Lower leg skin (tissue), 4 donors: ENCODE measurements around the gene LEFTY2. TPM values are rescaled to one million over a fixed set of nuclear protein-coding genes. Genes with fewer than 3 reads are reported as not detected.

ENCODE experiments used
- DNase-seq, 2 donors: peaks; one replicate each; pipeline ENCODE4 v3.0.0-alpha.2; 2019; ENCODE audit warnings: low spot score in 2 of 2
- H3K4me3 ChIP-seq: fragments of 200-600 bp; sonication (generic); 2 replicates; pipeline ENCODE4 v1.5.1; 2017; ENCODE audit warnings: mild to moderate bottlenecking, low read depth; ENCODE audit not compliant: poor library complexity, severe bottlenecking
- CTCF ChIP-seq, 3 donors: fragments of 450-650 bp; IDR thresholded peaks; one replicate each; pipeline ENCODE4 v1.5.1; 2016; ENCODE audit warnings: antibody characterized with exemption in 3 of 3, mild to moderate bottlenecking in 3 of 3, moderate library complexity in 2 of 3
- POLR2A ChIP-seq, 2 donors: fragments of 450-650 bp; IDR thresholded peaks; one replicate each; pipeline ENCODE4 v1.6.1; 2016 to 2017; ENCODE audit warnings: antibody characterized with exemption in 2 of 2, mild to moderate bottlenecking in 1 of 2, moderate library complexity in 1 of 2
- WGBS, 2 donors: methylation state at CpG; one replicate each; pipeline ENCODE4 v1.1.5; 2018; 5-methylcytosine and 5-hydroxymethylcytosine counted together
- intact Hi-C: fragments of 100-400 bp; cut with DNase I; formaldehyde crosslinking; loops from one replicate; pipeline ENCODE4 v1.15.0; 2023; ENCODE audit warnings: low total_unique reads
- total RNA-seq, 4 donors: library from RNA; depleted of rRNA; stranded (reverse); fragments of >200 nt; gene quantifications; one replicate each; pipeline ENCODE4 v1.1.0, GENCODE V29; 2016

LEFTY2 gene
- total RNA-seq, 4 donors from 2014 or later = 0.16 to 0.86 TPM; not detected in 2

GRCh38 chr1:225954753-225955152, 13.7 kb upstream of the LEFTY2 start:
- TF ChIP-seq POLR2A (IDR thresholded peaks at IDR 0.05) (no peak), CTCF (IDR thresholded peaks at IDR 0.05) (no peak)

GRCh38 chr1:225953315-225953714, 12.3 kb upstream of the LEFTY2 start:
- DNase-seq = no peak
- WGBS, 2 donors = 89 to 90% methylated on average over 4 of the region's 4 CpGs
- TF ChIP-seq POLR2A (IDR thresholded peaks at IDR 0.05) (no peak), CTCF (IDR thresholded peaks at IDR 0.05) (no peak)
- no peak overlapping the region for H3K4me3 ChIP-seq
- intact Hi-C loops = no loop called here

More at GRCh38 chr1:225954753-225955152, 13.7 kb upstream of the LEFTY2 start:
- intact Hi-C loops = no loop called here
- no peak overlapping the region for H3K4me3 ChIP-seq
- no peak for DNase-seq
- WGBS, 2 donors = 83 to 92% methylated on average over 1 of the region's 1 CpG

- no peak for TF ChIP-seq CTCF (IDR thresholded peaks at IDR 0.05)
- no peak for TF ChIP-seq POLR2A (IDR thresholded peaks at IDR 0.05)
- intact Hi-C loops = no loop called here
- 54 to 72% methylated on average over 9 of the region's 9 CpGs for WGBS, 2 donors
Observed at GRCh38 chr1:225950905-225951497, 10.0 kb upstream of the LEFTY2 start.

GRCh38 chr1:225949041-225949440, 8.0 kb upstream of the LEFTY2 start:
- intact Hi-C loops = no loop called here
- WGBS, 2 donors = 48 to 56% methylated on average over 6 of the region's 6 CpGs

More at GRCh38 chr1:225950905-225951497, 10.0 kb upstream of the LEFTY2 start:
- DNase-seq = no peak
- H3K4me3 ChIP-seq = no peak overlapping the region

GRCh38 chr1:225946803-225947202, 5.8 kb upstream of the LEFTY2 start:
- no peak for DNase-seq
- H3K4me3 ChIP-seq = no peak overlapping the region
- intact Hi-C loops = no loop called here
- 90 to 97% methylated on average over 5 of the region's 5 CpGs for WGBS, 2 donors
- TF ChIP-seq CTCF (IDR thresholded peaks at IDR 0.05) (no peak), POLR2A (IDR thresholded peaks at IDR 0.05) (no peak)

More at GRCh38 chr1:225949041-225949440, 8.0 kb upstream of the LEFTY2 start:
- no peak overlapping the region for H3K4me3 ChIP-seq
- no peak for DNase-seq
- TF ChIP-seq POLR2A (IDR thresholded peaks at IDR 0.05) (no peak), CTCF (IDR thresholded peaks at IDR 0.05) (no peak)
